HG02973 (cell line): ENCODE data around the gene DLG3.

ENCODE experiments used
- ATAC-seq: cut with Tn5 transposase; IDR thresholded peaks from one replicate; pipeline ENCODE4 v1.9.1; 2021; ENCODE audit warnings: moderate library complexity; ENCODE audit not compliant: unreplicated experiment

DLG3 gene

DNA sequence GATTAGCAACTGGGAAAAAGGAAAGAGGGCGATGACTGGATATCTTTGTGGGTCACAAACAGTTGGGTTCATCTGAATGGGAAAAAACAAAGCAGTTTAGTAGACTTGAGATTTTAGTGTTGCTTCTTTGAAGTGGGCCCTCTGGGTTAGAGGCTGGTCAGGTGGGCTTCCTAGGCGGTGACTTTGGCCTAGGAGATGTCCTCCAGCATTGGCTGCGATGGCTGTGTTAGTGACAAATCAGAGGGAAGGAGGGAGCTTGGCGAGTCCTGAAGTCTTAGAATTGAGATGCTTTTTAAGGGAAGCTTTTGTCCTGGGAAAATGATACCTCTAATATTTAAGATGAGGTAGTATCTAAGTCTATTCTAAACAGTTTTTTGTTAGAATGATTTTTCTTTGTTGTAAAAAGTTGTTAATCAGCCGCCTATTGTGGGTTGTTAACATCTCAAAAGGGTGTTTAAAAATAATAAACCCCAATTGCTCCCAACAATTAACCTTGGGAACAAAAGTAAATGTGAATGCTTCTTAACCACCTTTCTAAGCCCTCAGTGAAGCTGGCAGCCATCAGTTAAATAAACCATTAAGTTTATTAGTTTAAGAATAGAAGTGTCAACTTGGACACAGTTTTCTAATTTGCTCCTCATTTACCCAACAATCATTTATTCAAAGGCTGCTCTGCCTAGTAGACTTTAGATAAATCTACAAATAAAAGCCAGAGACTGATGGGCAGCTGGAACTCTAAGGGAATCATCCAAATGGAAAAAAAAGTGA lies 31.7 kb downstream of the DLG3 start:
- ATAC-seq: no peak

DNA sequence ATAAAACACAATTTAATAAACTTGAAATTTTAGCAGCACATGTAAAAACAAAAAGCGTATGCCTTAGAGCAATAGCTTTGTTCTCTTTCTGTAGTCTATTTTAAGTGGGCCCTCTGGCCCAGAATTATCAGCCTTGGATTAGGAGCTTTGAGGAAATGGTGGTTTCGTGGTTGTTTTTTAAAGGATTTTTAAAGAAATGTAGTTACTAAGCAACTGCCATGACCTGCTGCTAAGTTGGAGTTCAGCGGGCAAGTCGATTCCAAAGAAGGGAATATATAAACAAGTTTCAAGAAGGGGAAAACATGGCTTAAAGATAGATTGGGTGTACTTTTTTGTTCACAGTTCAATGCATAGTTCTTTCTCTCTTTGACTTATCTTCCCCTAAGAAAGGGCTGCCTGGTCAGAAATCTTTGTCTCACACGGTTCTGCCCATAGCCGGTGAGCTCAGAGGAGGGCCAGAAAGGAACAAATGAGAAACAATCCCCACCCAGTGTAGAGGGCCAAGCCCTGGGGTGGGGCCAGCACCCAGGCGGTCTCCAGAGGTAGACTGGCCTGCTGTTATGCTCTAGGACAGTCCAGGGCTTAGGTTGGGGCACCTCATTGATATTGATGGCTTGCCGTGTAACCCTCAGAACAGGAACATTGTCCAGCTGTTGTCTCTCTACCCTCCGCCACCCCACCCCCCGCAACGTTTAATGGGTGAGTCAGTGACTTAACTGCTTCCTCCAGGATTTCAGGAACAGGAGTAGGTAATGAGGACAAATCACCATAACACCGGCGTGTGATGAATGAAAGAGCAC lies 32.5 kb downstream of the DLG3 start:
- ATAC-seq: no peak

DNA sequence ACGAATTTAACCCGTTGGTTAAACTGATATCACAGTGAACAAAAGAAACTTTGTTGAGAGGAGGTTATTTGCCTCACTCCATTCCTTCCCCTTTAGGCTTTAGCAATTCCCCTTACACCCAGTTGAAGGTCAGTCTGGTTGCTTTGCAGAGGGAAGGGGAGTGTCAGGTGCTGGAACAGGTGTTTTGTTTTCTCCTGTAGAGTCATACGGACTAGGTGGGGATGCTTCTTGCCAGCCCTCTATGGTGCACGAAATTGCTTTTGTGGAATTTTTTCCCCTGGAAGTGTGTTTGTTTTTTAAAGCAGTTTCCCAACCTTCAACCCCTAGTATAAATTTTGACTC lies 33.1 kb downstream of the DLG3 start:
- ATAC-seq: no peak

- no peak for ATAC-seq
Measured at GRCh38 chrX:70478526-70479245, 34.1 kb downstream of the DLG3 start.

GRCh38 chrX:70479247-70479921 lies 34.7 kb downstream of the DLG3 start:
- no peak for ATAC-seq

DNA sequence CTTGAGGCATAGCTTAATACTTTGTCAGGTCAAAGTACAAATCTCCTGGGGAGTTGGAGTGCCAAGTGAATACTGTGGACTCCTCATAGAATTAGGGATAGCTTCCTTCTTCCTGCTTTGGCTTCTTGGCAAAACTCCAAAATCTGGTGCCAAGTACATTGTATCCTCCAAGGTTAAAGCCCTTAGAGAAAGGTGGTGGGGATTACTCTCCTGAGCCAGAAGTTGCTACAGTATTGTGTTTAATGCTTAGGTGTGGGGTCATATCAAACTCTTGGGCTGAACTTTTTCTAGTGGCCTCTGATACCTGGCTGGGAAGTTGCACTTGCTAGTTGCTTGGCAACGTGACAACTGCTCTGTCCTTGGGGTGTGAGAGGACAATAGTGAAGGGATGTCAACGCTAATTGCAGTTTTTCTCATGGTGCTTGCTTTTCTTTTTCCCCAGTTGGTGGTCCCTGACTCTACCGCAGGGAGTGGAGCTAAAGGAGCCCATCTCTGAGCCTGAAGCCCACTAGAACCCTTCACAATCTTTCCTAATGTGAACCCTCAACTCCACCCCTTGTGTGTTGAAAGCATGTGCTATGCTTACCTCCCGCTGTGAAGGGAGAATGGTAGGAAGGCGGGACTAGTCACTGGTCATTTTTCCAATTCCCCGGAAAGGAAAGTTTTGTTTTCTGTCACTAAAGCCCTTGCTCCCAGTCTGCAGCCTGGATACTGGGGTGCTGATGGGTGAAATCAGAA lies 35.5 kb downstream of the DLG3 start:
- no peak for ATAC-seq

- no peak for ATAC-seq
Measured at GRCh38 chrX:70480660-70481018, 36.0 kb downstream of the DLG3 start.

DNA sequence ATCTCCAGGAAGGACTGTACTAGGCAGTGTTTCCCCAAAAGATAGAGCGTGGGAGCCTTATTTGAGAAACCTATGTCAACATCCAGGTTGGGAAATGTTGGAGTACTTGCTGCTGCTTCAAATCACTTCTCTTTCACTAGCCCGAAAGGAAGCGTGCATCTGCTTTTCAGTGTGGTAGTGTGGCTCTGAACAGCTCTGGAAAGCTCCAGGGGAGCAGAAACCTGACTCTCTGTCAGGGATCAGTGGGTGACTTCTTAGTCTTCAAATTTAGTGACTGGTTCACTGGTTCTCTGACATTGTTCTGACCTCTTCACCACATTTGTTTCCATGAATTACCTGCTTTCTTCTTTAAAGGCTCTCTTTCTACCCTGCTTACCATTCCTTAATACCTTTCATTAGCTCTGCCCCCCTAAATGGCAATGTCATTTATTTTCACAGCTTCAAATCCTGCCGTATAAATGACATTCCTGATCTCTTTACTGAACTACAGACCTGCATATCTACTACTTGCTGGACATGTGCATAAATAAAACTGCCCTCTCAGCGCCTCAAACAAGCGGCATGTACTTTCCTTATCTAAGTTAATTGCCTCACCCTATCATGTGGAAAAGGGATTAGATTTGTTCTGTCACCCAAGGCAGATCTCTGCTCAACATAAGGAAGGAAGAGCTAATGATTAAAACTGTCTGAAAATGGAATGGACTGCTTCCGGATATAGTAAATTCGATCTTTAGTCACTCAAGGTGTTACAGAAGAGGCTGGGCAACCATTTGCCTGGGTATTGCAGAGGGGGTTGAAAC lies 37.0 kb downstream of the DLG3 start:
- no peak for ATAC-seq

DNA sequence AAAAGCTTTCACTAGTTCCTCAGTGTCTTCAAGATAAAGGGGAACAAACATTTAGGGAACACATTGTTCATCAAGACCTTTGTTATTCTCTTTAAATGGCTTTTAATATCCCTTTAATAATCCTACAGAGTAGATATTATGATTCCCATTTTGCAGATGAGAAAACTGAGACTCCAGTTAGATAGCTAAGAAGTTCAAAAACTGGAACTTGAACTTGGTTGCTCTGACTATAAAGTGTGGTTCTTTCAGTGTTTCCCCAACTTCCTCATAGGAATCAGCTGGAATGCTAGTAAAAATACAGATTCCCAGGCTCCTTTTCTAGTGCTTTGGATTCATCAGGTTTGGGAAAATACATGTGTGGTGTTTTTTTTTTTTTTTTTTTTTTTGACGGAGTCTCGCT lies 37.7 kb downstream of the DLG3 start:
- no peak for ATAC-seq

DNA sequence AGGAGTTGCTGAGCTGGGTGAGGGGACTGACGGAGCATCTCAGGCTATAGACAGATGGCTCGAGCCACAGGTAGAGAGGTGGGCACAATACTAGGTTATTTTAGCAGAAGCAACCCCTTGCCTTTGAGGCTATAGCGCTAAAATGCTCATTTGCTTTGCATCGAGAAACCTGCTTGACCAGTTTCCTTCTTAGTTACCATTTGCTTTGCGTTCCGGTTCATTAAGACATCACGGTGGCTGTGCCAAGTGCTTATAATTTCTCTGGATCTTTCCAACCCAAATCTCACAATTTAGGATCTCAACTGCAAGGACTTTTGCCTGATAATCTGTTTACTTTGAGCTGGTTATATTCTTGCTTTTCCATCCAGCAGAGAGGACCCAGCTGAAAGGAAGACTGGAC lies 40.8 kb downstream of the DLG3 start:
- ATAC-seq: no peak

DNA sequence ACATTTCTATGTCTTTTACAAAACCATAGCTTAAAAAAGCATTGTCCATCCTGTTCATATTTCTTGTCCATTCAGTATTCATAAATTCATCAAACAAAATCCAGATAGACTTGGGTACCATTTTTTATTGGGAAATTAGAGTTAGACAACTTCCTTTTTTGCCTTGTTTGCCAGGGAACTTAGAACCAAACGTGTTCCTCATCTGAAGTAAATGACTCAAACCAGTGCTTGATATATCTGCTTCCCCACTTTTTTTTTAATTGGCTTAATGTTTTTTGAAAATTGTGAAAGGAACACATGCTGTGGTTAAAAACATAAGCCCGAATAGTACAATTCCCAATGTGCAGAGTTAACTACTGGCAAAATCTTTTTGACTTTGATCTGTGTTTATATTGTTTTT lies 44.2 kb downstream of the DLG3 start:
- ATAC-seq: no peak

DNA sequence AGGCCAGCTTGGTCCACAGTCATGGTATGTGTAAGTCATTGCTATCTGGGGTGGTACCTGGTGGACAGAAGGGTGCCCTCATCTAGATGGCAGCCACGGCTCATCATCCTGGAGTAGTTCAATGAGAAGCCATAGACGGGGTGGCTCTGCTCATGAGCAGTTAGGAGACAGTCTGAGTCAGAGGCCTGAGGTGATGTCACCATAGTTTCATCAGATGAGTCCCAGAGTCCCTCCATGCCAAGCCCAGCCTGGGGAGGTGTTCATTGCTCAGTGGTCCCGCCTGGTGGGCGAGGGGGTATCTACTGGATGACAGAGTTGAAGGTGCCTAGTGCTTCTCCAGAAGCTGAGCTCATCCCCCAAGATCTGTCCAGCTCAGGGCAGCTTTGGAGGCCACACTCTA lies 49.8 kb downstream of the DLG3 start:
- no peak for ATAC-seq

GRCh38 chrX:70496491-70496890 lies 51.9 kb downstream of the DLG3 start:
- ATAC-seq: no peak

DNA sequence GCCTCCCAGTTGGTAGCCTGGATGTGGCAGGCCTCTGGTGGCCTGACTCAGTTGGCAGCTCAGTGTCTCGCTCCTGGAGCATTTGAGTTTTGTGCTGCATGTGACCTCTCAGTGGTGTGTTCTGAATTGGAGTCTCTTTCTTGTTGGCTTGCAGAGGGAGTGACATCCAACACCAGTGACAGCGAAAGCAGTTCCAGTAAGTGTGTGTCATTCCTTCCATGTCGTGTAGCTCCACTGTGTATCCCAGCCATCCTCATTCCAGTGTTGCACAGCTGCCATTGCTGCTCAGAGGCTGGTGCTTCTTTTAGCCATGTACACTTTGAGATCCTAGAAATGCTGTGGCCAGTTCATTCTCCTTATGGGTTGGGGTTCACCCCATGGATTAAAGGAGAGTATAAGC lies 52.4 kb downstream of the DLG3 start:
- ATAC-seq: no peak

GRCh38 chrX:70498129-70498528 lies 53.5 kb downstream of the DLG3 start:
- ATAC-seq: no peak

DNA sequence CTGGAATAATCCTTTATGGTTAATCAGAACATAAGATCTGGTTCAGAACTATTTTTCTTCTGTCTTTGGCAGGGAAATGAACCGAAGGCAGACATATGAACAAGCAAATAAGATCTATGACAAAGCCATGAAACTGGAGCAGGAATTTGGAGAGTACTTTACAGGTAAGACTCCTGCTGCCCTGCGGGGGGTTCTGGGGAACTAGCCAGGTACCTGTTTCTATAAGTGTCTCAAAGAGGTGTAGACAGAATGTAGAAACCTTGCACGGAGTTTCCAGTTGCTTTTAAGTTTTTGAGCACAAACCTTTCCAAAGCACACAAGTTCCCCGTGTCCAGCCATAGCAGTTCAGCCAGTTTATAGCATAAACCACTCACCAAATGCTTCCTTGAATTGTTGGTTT lies 56.2 kb downstream of the DLG3 start:
- ATAC-seq: no peak

GRCh38 chrX:70504772-70505450 lies 60.3 kb downstream of the DLG3 start:
- no peak for ATAC-seq

- no peak for ATAC-seq
Measured at GRCh38 chrX:70505451-70505841, 60.8 kb downstream of the DLG3 start.

DNA sequence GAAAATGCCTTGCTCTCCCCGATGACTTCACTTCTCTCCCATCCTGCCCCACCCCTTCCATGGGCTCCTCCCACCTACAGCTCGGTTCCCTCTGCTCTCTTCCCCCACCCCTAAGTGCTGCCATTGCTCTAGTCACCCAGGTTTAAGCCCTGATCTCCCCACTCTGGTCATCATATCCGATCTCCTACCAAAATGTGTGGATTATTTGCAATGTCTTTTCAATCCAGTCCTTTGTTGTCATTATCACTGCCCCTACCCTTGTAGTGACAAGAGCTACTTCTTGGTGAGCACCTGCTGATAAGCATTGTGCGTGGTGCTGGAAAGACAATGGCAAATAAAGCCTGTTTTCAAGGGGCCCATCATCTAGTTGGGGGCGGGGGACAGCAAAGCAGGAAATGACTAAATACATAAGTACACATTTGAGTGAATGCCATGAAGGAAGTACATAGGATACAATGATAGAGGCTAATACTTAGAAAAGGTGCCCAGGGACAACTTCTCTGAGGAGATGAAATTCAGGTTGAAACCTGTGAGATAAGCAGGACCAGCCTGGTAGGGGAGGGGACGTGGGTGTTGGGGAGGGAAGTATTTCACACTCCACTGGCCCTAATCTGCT lies 63.8 kb downstream of the DLG3 start:
- ATAC-seq: no peak
